ENCODE results near the gene KIF13A. TPM values are rescaled to one million over a fixed set of nuclear protein-coding genes. Genes with fewer than 3 reads are reported as not detected.

The KIF13A gene
- total and polyA plus RNA-seq, 2 donors (not counting 3 experiments of a cell fraction or from before 2014, with no cell fraction given), result 24.9 to 65.8 TPM

DNA sequence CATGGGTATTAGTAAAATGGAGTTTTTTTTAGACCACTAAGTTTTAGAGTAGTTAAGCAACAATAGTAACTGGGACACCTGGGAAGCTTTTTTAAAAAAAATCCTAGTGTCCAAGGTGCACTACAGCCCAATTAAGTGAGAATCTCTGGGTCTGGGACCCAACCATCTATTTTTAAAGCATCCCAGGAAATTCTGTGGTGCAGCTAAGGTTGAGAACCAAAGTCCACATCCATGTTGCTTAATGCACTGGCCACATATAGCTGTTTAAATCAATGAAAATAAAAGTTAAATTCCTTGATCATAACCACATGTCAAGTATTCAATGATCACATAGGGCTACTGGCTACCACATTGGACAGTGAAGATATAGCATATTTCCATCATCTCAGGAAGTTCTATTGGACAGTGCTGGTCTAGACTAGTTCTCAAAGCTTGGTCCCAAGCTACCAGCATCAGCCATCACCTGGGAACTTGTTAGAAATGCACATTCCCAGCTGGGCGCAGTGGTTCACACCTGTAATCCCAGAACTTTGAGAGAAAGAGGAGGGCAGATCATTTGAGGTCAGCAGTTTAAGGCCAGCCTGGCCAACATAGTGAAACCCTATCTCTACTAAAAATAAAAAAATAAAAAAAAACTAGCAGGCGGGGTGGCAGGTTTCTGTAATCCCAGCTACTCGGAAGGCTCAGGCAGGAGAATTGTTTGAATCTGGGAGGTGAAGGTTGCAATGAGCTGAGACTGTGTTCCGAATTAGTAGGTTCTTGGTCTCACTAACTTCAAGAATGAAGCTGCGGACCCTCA is 12.7 kb downstream of the KIF13A start:
- Histone ChIP-seq H2AFZ (ENCODE audit: low read depth, low read length) (no peak overlapping the region), H3K9me3 (replicated peaks; ENCODE audit: control insufficient read depth, insufficient read depth, low read length) (no peaks in the 10 kb centered on the region), H3K4me3 (replicated peaks in 1 of 3; ENCODE audit: insufficient read depth in 1 of 3, low read depth in 1 of 3, low read length in 3 of 3) (no peak overlapping the region), H3K27me3 (ENCODE audit: control insufficient read depth in 2 of 2, insufficient read depth in 2 of 2, low read length in 2 of 2) (no peaks in the 10 kb centered on the region), H3K36me3 (ENCODE audit: control insufficient read depth in 2 of 2, extremely low read depth in 1 of 2, insufficient read depth in 2 of 2, low read length in 2 of 2) (no peaks in the 10 kb centered on the region), H3K4me1 (ENCODE audit: control insufficient read depth, extremely low read depth, insufficient read depth, low read length) (peaks cover 21% of the 10 kb centered on the region), H3K9me1 (replicated peaks; ENCODE audit: control insufficient read depth, extremely low read depth, insufficient read depth, low read length) (no peaks in the 10 kb centered on the region), H4K20me1 (replicated peaks; ENCODE audit: control insufficient read depth, extremely low read depth, insufficient read depth, low read length) (no peaks in the 10 kb centered on the region), H3K4me2 (ENCODE audit: insufficient read depth, low read length) (no peak overlapping the region), H3K27ac (ENCODE audit: insufficient read depth, low read depth, low read length) (no peak overlapping the region), H3K9ac (replicated peaks; ENCODE audit: extremely low read depth, insufficient read depth, low read length) (no peak overlapping the region), H3K79me2 (ENCODE audit: control insufficient read depth, insufficient read depth, low read length) (peaks cover 35% of the 10 kb centered on the region)
- TF ChIP-seq, protein P1, sequence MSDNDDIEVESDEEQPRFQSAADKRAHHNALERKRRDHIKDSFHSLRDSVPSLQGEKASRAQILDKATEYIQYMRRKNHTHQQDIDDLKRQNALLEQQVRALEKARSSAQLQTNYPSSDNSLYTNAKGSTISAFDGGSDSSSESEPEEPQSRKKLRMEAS (IDR thresholded peaks at IDR 0.05; ENCODE audit: insufficient read depth, insufficient read length), result no peak
- intact Hi-C loops (cut with micrococcal nuclease) (no loop called here), dilution Hi-C loops (cut with MboI; ENCODE audit: extremely low pct_ligation_motif_present, low sequenced_read_pairs) (no loop called here)
- DNase-seq (ENCODE audit: low read depth, low spot score) (no peak), FAIRE-seq (no peak)
- ChIA-PET CTCF (interaction anchor here (0.6 to 2.6 kb wide), 2 partner anchors 10 to 170 kb away, joined by 3 to 10 read pairs; no protein-coding TSS in a partner anchor), POLR2A (no interaction called here)
- no TSS peak for BruUV-seq (replicated peaks)

- intact Hi-C loops (cut with micrococcal nuclease) (loop anchor here (2.0 kb wide), 1 partner anchor 14 kb away; the partner anchor contains the start of gene KIF13A), dilution Hi-C loops (cut with MboI; ENCODE audit: extremely low pct_ligation_motif_present, low sequenced_read_pairs) (no loop called here)
- Histone ChIP-seq H3K4me2 (ENCODE audit: insufficient read depth, low read length) (peak overlapping the region; percentile 71), H3K9me3 (replicated peaks; ENCODE audit: control insufficient read depth, insufficient read depth, low read length) (no peaks in the 10 kb centered on the region), H3K4me1 (ENCODE audit: control insufficient read depth, extremely low read depth, insufficient read depth, low read length) (peaks cover 33% of the 10 kb centered on the region), H4K20me1 (replicated peaks; ENCODE audit: control insufficient read depth, extremely low read depth, insufficient read depth, low read length) (no peaks in the 10 kb centered on the region), H3K9me1 (replicated peaks; ENCODE audit: control insufficient read depth, extremely low read depth, insufficient read depth, low read length) (no peaks in the 10 kb centered on the region), H3K27me3 (ENCODE audit: control insufficient read depth in 2 of 2, insufficient read depth in 2 of 2, low read length in 2 of 2) (no peaks in the 10 kb centered on the region), H3K79me2 (ENCODE audit: control insufficient read depth, insufficient read depth, low read length) (peaks cover 49% of the 10 kb centered on the region), H3K27ac (ENCODE audit: insufficient read depth, low read depth, low read length) (peak overlapping the region; percentile 26), H3K4me3 (replicated peaks in 1 of 3; ENCODE audit: insufficient read depth in 1 of 3, low read depth in 1 of 3, low read length in 3 of 3) (peak overlapping the region in 1 of 3 experiments; percentile 1), H3K9ac (replicated peaks; ENCODE audit: extremely low read depth, insufficient read depth, low read length) (no peak overlapping the region), H2AFZ (ENCODE audit: low read depth, low read length) (no peak overlapping the region), H3K36me3 (ENCODE audit: control insufficient read depth in 2 of 2, extremely low read depth in 1 of 2, insufficient read depth in 2 of 2, low read length in 2 of 2) (no peaks in the 10 kb centered on the region)
- TF ChIP-seq FOS (IDR thresholded peaks at IDR 0.05; ENCODE audit: borderline replicate concordance, insufficient read depth, low read length), result no peak
- no peak for TF ChIP-seq POLR2A (IDR thresholded peaks at IDR 0.05; ENCODE audit: low read depth, low read length)
- TF ChIP-seq GATA2 (IDR thresholded peaks at IDR 0.05; ENCODE audit: insufficient read depth, insufficient read length, low read depth, low read length), result no peak
- TF ChIP-seq EZH2 (IDR thresholded peaks at IDR 0.05; ENCODE audit: borderline replicate concordance, low read depth, low read length, severe bottlenecking), result no peak
- no peak for TF ChIP-seq POLR2AphosphoS5 (IDR thresholded peaks at IDR 0.05; ENCODE audit: insufficient read depth, low read depth, low read length)
- TF ChIP-seq, protein P2, sequence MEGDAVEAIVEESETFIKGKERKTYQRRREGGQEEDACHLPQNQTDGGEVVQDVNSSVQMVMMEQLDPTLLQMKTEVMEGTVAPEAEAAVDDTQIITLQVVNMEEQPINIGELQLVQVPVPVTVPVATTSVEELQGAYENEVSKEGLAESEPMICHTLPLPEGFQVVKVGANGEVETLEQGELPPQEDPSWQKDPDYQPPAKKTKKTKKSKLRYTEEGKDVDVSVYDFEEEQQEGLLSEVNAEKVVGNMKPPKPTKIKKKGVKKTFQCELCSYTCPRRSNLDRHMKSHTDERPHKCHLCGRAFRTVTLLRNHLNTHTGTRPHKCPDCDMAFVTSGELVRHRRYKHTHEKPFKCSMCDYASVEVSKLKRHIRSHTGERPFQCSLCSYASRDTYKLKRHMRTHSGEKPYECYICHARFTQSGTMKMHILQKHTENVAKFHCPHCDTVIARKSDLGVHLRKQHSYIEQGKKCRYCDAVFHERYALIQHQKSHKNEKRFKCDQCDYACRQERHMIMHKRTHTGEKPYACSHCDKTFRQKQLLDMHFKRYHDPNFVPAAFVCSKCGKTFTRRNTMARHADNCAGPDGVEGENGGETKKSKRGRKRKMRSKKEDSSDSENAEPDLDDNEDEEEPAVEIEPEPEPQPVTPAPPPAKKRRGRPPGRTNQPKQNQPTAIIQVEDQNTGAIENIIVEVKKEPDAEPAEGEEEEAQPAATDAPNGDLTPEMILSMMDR (IDR thresholded peaks at IDR 0.05; ENCODE audit: extremely low read depth in 1 of 2, insufficient read depth in 1 of 2, low read depth in 1 of 2, low read length in 2 of 2), result no peak
- no peak for TF ChIP-seq MYC (IDR thresholded peaks at IDR 0.05; ENCODE audit: low read depth, low read length)
- TF ChIP-seq, protein P1 (IDR thresholded peaks at IDR 0.05; ENCODE audit: insufficient read depth, insufficient read length), result no peak
- no peak for TF ChIP-seq JUN (IDR thresholded peaks at IDR 0.05; ENCODE audit: borderline replicate concordance, insufficient read depth, insufficient read length, low read depth)
- no peak for FAIRE-seq
- no peak for DNase-seq (ENCODE audit: low read depth, low spot score)
- CTCF ChIA-PET, result interaction anchor here (0.7 to 1.9 kb wide), 4 partner anchors 12 to 26 kb away, joined by 3 to 9 read pairs (median 4); no protein-coding TSS in a partner anchor
- POLR2A ChIA-PET, result no interaction called here
- no TSS peak for BruUV-seq (replicated peaks)
Observed at GRCh38 chr6:17972978-17973622, 14.3 kb downstream of the KIF13A start.

Measured in endothelial cell of umbilical vein (primary cell).